Activated naive CD4-positive, alpha-beta T cell treated with Interleukin-2 at 50 U/mL for 16 hours (primary cell): ENCODE data around the gene PDCD1.

Experiments
- DNase-seq: peaks from one replicate; pipeline ENCODE4 v3.0.0-alpha.2; 2020

The PDCD1 gene

GRCh38 chr2:241864168-241864849 lies 5.6 kb upstream of the PDCD1 start:
- no peak for DNase-seq

DNA sequence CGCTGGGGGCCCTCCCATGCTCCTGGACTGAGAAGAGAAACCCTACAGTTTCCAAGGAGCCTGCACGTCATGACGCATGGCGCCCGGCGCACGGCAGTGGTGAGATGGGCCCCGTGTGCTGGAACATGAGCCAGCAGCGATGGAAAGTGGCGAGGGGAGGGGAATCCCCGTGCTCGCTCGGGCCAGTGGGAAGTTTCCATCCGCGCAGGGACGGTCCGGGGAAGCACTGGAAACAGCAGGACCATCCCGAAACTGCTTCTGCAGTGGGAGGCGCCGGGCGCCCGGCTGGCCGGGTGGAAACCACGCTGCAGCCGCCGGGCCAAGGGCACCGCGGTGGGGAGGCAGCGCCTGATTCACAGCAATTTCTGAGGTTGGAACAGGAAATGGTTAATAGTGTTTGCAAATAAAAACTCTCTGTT lies 4.9 kb upstream of the PDCD1 start:
- DNase-seq: peak; percentile 76

DNA sequence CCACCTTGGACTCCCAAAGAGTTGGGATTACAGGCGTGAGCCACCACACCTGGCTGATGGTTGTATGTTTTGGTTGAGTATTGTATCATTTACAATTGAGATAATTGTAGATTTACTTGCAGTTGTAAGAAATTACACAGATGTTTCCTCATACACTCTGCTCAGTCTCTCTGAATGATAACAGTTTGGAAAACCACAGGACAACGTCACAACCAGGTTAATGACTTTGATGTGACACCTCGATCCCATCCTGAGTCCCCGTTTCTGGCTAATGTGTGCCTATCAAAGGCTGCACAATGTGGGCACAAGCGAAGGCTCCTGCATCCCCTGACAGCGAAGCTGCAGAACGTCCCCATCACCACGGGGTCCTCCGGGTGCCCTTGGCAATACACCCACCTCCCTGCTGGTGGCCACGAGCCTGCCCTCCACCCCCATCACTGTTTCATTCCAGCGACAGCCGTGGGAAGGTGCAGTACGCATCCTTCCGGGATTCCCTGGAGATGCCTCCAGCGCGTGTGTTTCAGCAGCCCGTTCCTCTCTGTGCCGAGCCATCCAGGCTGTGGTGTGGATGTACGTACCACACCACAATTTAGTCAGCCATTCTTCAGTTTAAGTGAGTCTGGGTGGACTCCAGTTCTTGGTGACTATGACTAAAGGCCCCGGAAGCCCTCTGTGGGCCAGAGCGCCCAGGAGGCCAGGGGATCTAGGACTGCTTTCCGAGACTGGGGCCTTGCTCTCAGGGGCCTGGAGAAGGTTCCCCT lies 4.3 kb upstream of the PDCD1 start:
- no peak for DNase-seq

- DNase-seq: no peak
These were observed 3.4 kb upstream of the PDCD1 start for GRCh38 chr2:241862093-241862492.

DNA sequence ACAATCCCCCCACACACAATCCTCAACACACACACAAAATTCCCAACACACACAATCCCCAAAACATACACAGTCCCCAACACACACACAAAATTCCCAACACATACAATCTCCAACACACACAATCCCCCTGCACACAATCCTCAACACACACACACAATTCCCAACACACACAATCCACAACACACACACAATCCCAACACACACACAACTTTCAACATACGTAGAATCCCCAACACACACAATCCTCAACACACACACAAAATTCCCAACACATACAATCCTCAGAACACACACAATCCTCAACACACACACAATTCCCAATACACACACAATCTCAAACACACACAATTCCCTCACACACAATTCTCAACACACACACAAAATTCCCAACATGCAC lies 2.6 kb upstream of the PDCD1 start:
- no peak for DNase-seq

DNA sequence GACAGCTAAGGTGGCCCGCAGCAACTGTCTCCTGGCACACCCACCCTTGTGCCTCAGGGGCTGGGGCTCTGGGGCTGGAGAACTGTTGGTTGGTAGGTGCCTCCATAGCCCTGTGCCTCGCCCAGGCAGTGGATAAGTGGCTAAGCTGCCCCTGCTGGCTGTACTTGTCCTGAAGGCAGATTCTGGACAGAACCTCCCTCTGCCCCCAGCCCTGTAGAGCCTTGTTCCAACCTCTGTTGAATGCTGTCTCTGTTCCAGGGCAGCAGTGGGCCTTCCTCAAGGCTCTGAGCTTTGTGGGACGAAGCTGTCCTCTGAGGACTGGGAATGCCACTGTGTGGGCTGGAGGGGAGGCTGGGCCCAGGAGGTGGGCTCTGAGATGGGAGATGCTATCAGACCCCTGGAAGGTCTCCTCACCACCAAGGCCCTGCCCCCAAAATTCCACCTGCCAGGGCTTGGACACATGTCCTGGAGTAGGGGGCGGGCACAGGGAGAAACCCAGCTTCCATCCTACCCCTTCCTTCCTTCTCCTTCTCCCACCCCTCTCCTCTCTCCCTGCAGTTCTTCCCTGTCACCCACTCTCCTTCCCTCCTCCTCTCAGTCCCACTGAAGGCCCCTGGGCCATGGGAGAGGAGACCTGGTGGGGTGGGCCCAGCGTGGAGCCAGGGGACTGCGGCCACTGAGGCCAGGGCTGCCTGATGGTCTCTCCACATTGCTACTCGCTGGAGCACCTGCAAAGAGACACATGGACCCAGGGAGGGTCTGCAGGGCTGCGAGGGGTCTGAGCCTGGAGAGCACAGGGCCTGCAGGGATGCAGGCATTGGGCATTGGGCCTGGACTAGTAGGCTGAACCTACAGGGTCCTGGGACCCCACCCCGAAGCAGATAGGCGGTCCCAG lies 1.7 kb upstream of the PDCD1 start:
- no peak for DNase-seq

DNA sequence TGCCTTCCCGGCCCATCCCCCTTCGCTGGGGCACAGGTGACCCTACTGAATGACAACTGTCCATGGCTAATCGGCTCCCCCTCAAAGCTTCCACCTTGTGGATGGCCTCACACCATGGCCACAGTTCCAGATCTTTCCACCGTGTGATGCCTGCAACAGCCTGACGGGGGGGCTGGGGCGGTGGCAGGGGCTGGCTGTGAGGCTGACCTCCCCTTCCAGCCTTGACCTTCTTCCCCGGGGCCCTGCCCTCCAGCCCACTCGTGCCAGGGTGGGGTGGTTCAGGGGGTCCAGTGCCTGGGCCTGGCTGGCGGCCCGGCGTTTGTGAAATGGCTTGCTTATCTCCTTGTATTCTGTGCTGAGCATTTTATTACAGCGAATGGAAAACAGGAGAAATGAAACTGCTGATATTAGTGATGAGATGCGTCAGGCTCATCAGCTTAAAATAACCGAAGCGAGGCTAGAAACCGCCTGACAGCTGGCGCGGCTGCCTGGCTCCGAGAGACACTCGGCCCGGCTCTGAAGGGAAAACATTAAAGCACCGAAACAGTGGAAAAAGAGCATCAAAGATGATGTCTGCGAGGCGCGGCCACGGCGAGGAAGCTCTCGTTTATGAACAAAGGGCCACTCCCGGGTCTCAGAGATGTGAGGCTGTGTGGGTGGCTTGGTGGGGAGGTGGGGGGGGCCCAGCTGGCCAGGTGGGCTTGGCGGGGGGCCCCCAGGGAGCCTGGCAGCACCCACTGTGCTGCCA lies 916 bp upstream of the PDCD1 start:
- DNase-seq: peak; percentile 74

DNA sequence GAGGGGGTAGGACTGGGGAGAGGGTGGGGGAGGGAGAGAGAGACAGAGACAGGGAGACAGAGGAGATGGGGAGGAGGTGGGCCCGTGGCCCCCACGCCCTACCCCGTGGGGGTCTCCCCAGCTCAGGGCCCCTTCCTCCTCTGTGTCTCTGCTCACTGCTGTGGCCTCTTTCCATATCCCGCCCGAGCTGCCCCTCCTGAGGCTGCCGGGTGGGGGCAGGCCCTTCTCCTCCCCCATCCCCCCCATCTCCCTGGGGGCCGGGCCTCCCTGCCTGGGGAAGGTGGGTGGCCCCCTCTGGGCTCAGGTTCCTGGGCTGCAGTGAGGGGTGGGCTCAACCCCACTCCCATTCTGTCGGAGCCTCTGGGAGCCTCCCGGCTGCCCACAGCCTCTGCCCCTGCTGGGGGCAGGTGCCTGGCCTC lies 332 bp upstream of the PDCD1 start:
- peak; percentile 32 for DNase-seq

GRCh38 chr2:241857572-241858121 lies 1.0 kb downstream of the PDCD1 start:
- no peak for DNase-seq

- DNase-seq: no peak
These were observed 1.6 kb downstream of the PDCD1 start for GRCh38 chr2:241857041-241857541.

- no peak for DNase-seq
These were observed 2.7 kb downstream of the PDCD1 start for GRCh38 chr2:241855888-241856422.

- no peak for DNase-seq
These were observed 3.3 kb downstream of the PDCD1 start for GRCh38 chr2:241855245-241855887.

GRCh38 chr2:241854342-241855244 lies 4.1 kb downstream of the PDCD1 start:
- DNase-seq: no peak

- no peak for DNase-seq
These were observed 4.9 kb downstream of the PDCD1 start for GRCh38 chr2:241853651-241854341.

DNA sequence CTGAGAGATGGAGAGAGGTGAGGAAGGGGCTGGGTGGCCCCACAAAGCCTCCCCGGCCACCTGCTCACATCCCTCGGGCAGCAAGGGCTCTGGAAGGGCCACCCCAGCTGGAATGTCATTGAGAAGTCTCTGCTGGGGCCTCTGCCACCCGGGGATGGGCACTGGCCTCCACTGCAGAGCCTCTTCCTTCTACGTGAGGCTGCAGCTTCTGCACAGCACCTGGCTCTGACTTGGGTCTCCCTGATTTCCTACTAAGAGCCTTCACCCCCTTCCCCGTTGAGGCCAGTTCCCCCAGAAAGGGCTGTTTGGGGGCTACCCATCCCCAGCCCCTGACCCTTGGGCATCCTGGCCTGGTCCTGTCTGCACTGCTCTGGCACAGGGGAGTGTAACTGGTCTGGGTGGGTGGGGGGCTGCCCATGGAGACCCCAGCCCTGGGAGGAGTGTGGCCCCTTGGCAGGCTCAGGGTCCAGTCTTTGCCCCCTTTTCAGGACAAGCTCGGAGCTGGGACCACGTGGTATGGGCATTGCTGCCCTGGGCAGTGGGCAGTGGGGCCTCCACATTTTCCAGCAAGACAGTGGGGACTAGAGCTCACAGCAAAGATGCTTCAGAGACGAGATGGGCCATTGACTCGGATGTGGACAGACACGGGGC lies 5.6 kb downstream of the PDCD1 start:
- DNase-seq: no peak

DNA sequence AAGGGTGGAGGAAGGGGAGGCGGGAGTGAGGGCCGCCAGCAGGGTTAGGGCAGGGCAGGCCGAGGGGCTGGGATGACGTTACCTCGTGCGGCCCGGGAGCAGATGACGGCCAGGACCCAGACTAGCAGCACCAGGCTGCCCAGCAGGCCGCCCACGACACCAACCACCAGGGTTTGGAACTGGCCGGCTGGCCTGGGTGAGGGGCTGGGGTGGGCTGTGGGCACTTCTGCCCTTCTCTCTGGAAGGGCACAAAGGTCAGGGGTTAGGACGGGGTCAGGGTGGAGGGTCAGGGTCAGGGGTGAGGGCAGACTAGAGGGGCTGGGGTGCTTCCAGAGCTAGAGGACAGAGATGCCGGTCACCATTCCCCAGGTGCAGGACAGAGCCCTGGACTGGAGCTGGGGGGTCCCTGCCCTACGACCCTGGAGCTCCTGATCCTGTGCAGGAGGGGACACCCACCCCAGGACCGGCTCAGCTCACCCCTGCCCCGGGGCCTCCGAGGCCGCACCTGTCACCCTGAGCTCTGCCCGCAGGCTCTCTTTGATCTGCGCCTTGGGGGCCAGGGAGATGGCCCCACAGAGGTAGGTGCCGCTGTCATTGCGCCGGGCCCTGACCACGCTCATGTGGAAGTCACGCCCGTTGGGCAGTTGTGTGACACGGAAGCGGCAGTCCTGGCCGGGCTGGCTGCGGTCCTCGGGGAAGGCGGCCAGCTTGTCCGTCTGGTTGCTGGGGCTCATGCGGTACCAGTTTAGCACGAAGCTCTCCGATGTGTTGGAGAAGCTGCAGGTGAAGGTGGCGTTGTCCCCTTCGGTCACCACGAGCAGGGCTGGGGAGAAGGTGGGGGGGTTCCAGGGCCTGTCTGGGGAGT lies 6.3 kb downstream of the PDCD1 start:
- peak; percentile 1 for DNase-seq

- peak; percentile 1 for DNase-seq
These were observed 7.2 kb downstream of the PDCD1 start for GRCh38 chr2:241851325-241852115.
